Activated CD8-positive, alpha-beta memory T cell treated with anti-CD3 and anti-CD28 coated beads for 36 hours (primary cell): Measurements from ENCODE around the gene CR2. TPM values are rescaled to one million over a fixed set of nuclear protein-coding genes. Genes with fewer than 3 reads are reported as not detected.
"Not testable (repeated sequence)": the region's sequence is repeated elsewhere in the genome, so short reads cannot be mapped to it uniquely, and the experiment has no call there.

ENCODE experiments used
- CTCF ChIA-PET: fragments of 350-600 bp; sonication (Branson Sonifier 250); formaldehyde crosslinking; loops from one replicate; lab custom pipeline; 2021; ENCODE audit warnings: antibody characterized with exemption; lab: Charles Lee
- POLR2A ChIA-PET: fragments of 350-600 bp; sonication (Branson Sonifier 250); formaldehyde crosslinking; loops from one replicate; lab custom pipeline; 2021; ENCODE audit warnings: antibody characterized with exemption; lab: Charles Lee
- total RNA-seq, 2 experiments: library from RNA; stranded (reverse); gene quantifications; one replicate each; pipeline ENCODE4 v1.2.3, GENCODE V29; 2021

Gene CR2
- total RNA-seq, 2 experiments from 2014 or later: 0.42 to 0.48 TPM

DNA sequence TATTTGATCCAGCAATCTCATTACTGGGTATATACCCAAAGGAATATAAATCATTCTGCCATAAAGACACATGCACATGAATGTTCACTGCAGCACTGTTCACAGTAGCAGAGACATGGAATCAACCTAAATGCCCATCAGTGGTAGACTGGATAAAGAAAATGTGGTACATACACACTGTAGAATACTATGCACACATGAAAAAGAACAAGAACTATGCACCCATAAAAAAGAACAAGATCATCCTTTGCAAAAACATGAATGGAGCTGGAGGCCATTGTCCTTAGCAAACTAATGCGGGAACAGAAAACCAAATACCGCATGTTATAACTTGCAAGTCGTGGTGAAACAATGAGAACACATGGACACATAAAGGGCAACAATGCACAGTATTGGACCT, 17.4 kb upstream of the CR2 start:
- CTCF ChIA-PET, POLR2A ChIA-PET: not testable (repeated sequence)

- ChIA-PET CTCF (interaction anchor here (0.7 kb wide), 2 partner anchors 22 to 119 kb away, joined by 3 read pairs; no protein-coding TSS in a partner anchor), POLR2A (no interaction called here)
Measured at GRCh38 chr1:207440626-207441025, 13.5 kb upstream of the CR2 start.

DNA sequence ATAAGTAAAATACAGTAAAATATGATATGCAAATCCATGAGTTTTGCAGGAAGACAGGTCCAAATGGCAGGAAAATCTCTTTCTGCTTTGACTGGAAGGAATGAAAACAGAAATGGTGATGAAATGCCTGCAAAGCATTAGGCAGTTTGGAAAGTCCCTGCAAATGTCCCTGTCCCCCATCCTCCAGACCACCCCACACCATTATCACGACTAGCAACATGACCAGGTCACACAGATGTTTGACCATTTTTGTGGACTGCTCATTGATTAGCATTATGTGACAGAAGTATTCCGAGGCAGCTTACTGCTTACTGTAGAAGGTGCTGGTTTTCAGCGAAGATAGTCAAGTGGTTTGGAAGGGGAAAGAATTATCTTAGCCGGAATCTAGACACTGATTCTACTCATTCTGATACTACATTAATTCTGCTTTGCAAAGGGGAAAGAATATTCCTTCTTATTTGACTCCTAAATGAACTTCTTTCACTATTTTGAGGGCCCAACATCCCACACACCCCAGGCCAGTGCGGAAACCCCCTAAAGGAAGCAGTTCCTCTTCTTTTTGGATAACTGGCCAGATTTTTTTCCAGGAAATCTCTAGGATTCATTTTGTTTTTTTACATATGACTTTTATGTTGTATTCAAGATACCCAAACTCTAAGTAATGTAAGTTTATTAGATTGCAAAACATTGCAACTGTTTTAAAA, 9.5 kb upstream of the CR2 start:
- ChIA-PET CTCF (no interaction called here), POLR2A (no interaction called here)

DNA sequence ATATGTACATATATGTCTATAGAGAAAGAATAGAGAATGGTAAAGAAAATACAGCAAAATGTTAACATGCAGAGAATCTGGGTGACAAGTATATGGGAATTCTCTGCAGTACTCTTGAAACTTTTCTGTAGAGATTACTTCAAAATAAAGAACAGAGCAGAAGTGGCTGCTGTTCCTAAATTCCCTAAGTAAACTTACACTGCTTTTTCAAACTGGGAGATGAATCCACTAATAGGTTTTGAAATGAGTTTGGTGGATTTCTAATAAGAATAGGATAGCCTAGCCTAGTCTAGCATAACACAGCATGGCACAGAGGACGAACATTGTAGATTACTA, 450 bp upstream of the CR2 start:
- CTCF ChIA-PET: no interaction called here
- POLR2A ChIA-PET: interaction anchor here (1.0 kb wide), 1 partner anchor 91 kb away, joined by 3 read pairs; no protein-coding TSS in a partner anchor

DNA sequence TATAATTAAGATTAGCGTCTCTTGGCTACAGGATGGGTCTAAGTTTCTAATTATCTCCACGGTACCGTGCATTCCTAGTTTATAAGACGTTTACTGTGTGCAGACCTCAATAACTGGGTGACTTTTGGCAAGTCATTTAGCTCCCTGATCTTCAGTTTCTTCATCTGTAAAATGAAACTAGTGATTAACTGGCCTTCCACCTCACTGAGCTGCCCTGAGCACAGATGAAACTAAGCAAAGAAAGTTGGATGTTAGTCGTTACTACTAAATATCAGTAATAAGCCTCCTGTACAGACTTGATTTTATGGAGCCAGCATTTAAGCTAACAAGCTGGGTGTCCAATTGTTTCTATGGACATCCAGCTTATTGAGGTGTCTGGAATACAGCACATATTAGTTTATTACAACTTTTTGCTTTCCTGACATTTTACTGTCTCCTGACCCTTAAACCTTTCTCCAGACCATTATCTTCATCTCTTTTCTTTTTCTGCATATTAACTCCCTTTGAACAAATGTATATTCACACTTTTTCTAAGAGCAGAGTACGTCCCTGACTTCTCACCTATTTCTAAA, 1.1 kb downstream of the CR2 start:
- CTCF ChIA-PET: interaction anchor here (0.8 to 1.7 kb wide), 4 partner anchors 43 to 377 kb away, joined by 3 read pairs; no protein-coding TSS in a partner anchor
- POLR2A ChIA-PET: no interaction called here

GRCh38 chr1:207458414-207458813, 4.3 kb downstream of the CR2 start:
- CTCF ChIA-PET: no interaction called here
- POLR2A ChIA-PET: no interaction called here

DNA sequence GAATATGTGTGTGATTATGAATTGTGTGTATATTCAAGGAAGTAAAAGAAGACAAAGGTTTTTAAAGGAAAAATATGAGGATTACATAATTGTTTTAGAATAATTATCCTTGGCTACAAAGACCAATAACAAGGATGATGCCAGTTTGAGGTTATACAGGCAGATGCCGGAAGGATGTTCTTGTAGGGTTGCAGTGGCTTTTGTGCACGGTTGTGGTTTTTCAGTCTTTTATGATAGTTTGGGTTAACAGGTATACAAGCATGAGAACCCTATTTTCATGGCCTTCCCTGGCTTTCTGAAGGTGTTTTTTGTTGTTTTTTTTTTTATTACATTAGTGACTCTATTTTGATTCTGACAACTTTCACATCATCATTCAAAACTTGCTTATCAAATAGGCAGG, 4.9 kb downstream of the CR2 start:
- ChIA-PET POLR2A (no interaction called here), CTCF (no interaction called here)

DNA sequence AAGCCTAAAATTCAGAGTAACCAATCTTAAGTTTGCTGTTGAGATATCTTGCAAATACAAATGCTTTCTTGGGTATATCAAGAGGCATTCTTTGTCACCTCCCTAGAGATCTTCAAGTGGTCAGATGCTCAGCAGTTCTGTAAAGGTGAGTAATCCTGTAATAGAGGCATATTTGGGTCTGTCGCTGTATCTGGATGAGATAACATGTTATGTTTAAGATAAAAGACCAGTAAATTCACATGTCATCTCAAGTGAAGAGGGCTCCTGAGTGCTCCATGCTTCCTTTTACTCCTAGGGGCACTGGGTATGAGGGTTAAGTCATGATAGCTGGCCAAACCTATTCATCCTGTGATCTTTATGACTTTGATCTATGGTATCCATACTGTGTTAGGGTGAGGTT, 7.5 kb downstream of the CR2 start:
- ChIA-PET POLR2A (no interaction called here), CTCF (no interaction called here)

DNA sequence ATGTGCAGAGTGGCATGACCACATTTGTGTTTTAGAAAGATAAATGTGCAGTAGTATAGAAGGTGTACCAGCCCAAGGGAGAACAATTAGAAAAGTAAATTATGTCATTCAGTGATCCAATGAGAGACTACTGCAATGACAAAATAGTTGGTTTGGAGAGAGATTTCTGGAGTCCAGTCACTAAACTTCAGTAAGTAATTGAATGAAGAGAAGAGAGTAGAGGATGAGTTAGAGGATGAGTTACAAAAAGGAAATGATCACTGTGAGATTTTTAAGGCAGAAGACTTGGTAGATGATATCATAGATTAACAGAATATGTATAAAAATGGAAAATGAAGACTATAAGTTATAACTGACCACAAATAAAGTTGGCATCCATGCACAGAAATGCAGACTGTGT, 8.4 kb downstream of the CR2 start:
- POLR2A ChIA-PET: no interaction called here
- CTCF ChIA-PET: interaction anchor here (0.8 kb wide), 1 partner anchor 22 kb away, joined by 3 read pairs; no protein-coding TSS in a partner anchor

DNA sequence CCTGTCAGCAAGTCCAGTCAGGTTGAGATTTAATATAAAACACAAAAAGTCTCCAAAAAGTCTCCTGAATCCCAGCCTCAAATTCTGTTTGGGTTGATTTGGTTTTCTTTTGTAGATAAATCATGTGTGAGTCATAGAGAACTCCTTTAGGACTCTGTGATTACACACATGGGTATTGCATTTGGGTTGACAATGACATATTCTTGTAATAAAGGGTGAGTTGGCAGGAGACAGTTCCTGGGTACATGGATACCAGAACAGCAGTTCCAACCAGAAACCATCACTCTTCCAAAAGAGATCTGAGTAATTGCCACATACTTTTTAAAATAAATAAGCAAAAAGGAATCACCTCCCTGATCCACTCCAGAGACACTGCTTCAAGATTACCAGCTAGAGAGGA, 8.9 kb downstream of the CR2 start:
- ChIA-PET CTCF (interaction anchor here (0.9 kb wide), 1 partner anchor 36 kb away, joined by 3 read pairs; no protein-coding TSS in a partner anchor), POLR2A (no interaction called here)

GRCh38 chr1:207463571-207463970, 9.4 kb downstream of the CR2 start:
- ChIA-PET POLR2A (no interaction called here), CTCF (interaction anchor here (0.9 kb wide), 1 partner anchor 36 kb away, joined by 3 read pairs; no protein-coding TSS in a partner anchor)

DNA sequence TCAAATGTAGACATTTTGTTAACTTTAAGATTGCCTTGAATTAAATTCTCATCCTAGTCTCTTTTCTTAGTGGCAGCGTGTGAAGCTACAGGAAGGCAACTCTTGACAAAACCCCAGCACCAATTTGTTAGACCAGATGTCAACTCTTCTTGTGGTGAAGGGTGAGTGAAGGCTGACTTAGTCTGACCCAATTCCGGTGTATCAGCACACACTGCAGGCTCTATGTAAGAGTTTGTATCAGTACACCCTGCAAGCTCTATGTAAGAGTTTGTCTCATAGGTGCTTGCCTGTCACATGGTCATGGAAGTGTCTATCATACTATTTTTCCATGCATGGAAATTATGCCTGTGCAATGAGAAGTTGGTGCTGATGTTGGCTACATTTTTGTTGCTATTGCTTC, 16.8 kb downstream of the CR2 start:
- CTCF ChIA-PET: no interaction called here
- POLR2A ChIA-PET: interaction anchor here (0.6 kb wide), 1 partner anchor 378 kb away, joined by 9 read pairs; no protein-coding TSS in a partner anchor

- POLR2A ChIA-PET: no interaction called here
Measured at GRCh38 chr1:207474210-207474609, 20.1 kb downstream of the CR2 start.

GRCh38 chr1:207486198-207486597, 32.1 kb downstream of the CR2 start:
- CTCF ChIA-PET: interaction anchor here (0.6 kb wide), 1 partner anchor 667 kb away, joined by 3 read pairs; no protein-coding TSS in a partner anchor

More at GRCh38 chr1:207474210-207474609, 20.1 kb downstream of the CR2 start:
- CTCF ChIA-PET: no interaction called here

DNA sequence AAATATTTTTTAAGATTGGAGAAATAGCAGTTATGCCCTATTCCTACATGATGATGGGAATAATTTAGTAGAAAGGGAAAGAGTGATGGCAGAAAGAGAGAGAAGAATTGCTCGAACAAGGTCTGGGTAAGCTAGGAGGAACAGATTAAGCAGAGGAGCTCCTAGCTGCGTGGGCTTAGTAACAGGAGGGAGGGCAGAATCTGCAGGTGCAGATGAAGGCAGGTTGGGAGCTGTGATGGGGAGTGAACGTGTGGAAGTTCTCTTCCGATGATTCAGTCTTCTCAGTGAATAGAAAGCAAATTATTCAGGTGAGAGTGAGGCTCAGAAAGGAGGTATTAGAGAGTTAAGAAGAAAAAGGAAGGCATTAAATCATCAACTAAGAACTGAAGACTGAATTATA, 33.5 kb downstream of the CR2 start:
- CTCF ChIA-PET: interaction anchor here (0.6 to 0.8 kb wide), 2 partner anchors 12 to 626 kb away, joined by 3 read pairs; no protein-coding TSS in a partner anchor
- POLR2A ChIA-PET: no interaction called here

More at GRCh38 chr1:207486198-207486597, 32.1 kb downstream of the CR2 start:
- POLR2A ChIA-PET: no interaction called here

DNA sequence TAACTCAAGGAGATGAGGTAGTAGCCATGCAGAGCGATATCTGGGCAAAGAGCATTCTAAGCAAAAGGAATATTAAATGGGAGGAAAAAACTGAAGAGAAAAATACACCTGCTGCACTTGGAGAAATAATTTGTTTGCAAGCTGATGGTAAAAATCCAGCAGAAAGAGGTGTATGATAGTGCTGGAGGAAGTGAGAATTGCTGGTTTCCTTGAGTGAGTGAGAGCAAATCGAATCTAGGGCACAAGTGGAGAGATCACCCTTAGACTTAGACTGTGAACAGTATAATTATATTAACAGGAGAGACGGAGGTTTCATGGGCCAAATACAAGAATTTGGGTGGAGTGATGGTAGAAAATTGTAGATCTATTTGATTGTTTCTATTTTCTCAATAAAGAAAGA, 39.1 kb downstream of the CR2 start:
- ChIA-PET POLR2A (no interaction called here), CTCF (no interaction called here)

DNA sequence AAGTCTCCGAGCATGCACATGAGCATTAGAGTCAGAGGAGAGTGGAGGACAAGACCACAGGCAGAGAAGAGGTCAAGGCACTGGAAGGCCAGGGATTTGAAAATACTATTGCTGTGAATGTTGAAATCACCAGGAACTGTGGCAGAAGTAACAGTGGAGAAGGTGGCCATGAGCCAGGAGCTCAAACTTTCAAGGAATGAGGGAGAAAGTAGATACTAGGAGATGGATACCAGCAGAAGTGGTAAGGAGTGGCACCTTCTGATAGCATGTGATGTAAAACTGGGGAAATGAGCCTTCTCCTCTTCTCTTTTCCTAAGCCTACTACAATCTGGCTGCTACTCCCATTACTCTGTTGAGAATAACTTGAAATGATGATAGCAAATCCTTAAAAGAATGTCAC, 40.0 kb downstream of the CR2 start:
- CTCF ChIA-PET: no interaction called here

DNA sequence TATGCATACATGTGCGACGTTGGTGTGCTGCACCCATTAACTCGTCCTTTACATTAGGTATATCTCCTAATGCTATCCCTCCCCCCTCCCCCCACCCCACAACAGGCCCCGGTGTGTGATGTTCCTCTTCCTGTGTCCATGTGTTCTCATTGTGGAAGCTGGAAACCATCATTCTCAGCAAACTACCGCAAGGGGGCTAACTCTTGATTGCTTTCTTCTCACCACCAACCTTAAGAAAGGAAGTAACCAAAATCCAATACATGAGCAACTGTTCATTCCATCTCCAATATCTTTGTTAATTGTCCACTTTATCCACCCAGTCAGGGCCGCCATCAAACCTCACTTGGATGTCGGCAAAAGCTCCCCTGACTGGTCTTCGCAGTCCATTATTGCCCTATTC, 41.2 kb downstream of the CR2 start:
- CTCF ChIA-PET: not testable (repeated sequence)
- POLR2A ChIA-PET: interaction anchor here (0.6 kb wide), 1 partner anchor 450 kb away, joined by 4 read pairs; no protein-coding TSS in a partner anchor

More for the DNA sequence above, 40.0 kb downstream of the CR2 start:
- POLR2A ChIA-PET: no interaction called here

DNA sequence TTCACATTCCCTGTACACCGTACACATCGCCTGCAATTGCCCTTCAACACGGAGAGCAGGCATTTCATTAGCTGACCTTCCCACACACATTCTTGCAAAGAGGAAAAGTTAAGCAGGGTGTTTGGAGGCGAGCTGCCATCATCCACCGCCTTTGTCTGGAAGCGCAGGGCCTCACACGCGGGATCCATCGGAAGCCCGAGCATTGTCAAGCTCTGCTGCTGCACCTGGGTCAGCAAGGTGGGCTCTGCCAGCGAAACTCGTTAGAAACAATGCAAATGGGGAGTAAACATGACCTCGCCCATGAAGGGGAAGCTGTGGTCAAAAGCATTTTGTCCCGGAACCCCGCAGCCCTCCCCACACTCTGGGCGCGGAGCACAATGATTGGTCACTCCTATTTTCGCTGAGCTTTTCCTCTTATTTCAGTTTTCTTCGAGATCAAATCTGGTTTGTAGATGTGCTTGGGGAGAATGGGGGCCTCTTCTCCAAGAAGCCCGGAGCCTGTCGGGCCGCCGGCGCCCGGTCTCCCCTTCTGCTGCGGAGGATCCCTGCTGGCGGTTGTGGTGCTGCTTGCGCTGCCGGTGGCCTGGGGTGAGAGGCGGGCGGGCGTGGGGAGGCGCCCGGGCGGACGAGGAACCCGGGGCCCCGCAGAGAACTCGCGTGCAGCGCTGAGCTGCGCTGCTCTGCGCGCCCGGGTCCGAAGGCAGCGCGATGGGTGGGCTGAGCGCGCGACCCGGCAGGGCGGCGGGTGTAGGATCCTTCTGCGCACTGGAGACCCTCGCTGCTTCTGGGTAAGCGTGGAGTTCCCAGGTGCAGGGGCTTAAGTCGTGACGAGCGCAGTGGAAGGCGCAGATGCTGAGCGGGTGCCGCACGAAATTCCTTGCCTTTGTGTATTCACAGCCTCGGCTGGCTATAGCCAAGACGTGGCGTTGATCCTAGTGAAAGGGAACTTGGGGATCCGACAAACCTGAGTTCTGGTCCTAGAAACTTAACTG, 42.0 kb downstream of the CR2 start, which contains the start of gene CR1:
Gene CR1 (plus strand): TSS at position 357 of the 992 bp plus-strand sequence. CDS start 111 bp downstream, at position 468.
- POLR2A ChIA-PET: interaction anchor here (0.6 kb wide), 1 partner anchor 450 kb away, joined by 4 read pairs; no protein-coding TSS in a partner anchor
- CTCF ChIA-PET: no interaction called here
